GM18499 (cell line): ENCODE data around the gene ACVR1.
"Not testable (repeated sequence)": the region's sequence is repeated elsewhere in the genome, so short reads cannot be mapped to it uniquely, and the experiment has no call there.

Experiments used
- ATAC-seq: cut with Tn5 transposase; IDR thresholded peaks from one replicate; pipeline ENCODE4 v1.9.1; 2021; ENCODE audit warnings: moderate number of reproducible peaks; ENCODE audit not compliant: insufficient read depth, unreplicated experiment

The ACVR1 gene

GRCh38 chr2:157733263-157733662 lies 142.9 kb downstream of the ACVR1 start:
- no peak for ATAC-seq

DNA sequence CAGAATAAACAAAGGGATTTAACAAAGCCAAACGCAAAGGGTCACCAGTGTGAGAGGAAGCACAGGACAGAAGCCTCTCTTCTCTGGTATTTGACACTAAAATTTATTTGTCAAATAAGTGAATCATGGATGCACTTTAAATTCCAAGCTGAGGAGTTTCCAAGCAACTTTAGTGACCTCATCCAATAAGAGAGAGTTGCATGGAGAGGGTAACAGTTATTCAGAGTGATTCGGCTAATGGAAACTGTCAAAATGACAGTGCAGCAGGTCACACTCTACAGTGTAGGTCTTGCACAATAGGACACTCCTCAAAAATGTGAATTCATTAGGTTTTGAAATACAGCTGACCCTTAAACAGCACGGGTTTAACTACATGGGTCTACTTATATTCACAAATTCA lies 143.5 kb downstream of the ACVR1 start:
- no peak for ATAC-seq

GRCh38 chr2:157727693-157728092 lies 148.4 kb downstream of the ACVR1 start:
- no peak for ATAC-seq

GRCh38 chr2:157726946-157727345 lies 149.2 kb downstream of the ACVR1 start:
- ATAC-seq = no peak

DNA sequence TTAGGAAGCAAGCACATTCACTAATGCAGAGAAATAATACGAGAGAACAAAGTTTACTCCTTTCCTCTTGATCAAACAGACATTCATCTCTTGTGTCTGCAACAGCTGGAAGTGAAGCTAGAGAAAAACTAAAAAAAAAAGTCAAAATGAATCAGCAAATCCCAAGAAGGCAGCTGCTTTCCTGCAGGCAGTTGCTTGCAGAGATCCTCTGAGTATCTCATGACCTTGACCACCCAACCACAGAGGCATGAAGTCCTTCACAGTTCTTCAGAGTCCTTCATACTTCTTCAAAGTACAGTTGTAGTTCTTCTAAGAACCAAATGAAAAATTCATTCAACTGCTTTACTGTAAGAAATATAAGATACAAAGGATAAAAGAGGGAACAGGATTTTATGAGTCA lies 150.3 kb downstream of the ACVR1 start:
- ATAC-seq = no peak

DNA sequence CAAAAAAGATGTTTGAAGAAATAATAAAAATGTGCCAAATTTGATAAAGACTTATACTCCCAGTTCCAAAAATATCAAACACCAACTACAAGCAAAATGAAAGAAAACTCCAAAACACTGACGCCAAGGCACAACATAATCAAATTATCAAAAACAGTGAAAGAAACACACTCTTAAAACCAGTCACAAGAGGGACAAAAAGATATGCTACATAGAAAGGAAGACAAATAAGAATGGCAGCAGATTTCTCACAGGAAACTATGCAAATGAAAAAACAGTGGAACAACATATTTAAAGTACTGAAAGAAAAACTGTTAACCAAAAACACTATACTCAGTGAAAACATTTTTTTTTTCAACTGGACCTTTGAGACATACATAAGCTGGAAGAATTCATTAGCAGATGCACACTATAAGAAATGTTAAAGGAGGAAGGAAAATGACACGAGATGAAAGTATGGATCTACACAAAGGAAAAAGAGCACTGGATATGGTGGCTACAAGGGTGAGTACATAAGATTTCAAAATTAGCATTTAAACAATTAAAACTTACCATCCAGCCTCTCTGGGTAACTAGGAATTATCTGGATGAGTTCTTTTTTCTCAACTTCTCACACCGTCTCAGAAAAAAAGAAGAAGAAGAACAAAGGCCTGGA lies 153.4 kb downstream of the ACVR1 start:
- ATAC-seq = no peak

DNA sequence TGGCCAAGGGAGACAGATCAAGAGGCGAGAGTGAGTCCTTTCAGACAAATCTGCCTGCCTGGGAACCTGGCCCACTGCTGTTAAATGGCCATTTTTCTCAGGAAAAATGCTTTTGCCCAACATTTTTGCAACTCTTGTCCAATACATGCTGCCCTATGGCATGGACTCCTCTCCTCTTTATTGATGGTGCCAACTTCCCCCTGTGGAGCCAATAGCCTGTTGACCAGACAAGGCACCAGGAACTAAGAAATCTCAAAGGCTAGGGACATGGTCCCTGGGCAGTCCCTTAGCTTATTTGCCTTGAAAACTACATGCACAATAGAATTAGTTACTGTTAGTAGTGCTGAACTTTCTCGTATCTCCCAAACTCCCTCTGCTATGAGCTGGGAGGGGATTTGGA lies 155.6 kb downstream of the ACVR1 start:
- no peak for ATAC-seq

DNA sequence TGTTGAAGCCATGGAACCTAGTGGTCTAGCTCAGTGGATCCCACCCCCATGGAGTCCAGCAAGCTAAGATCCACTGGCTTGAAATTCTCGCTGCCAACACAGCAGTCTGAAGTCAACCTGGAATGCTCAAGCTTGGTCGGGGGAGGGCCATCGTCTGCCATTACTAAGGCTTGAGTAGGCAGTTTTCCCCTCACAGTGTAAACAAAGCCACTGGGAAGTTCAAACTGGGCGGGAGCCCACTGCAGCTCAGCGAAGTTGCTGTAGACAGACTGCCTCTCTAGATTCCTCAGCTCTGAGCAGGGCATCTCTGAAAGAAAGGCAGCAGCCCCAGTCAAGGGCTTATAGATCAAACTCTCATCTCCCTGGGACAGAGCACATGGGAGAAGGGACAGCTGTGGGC lies 171.5 kb downstream of the ACVR1 start:
- not testable (repeated sequence) for ATAC-seq

DNA sequence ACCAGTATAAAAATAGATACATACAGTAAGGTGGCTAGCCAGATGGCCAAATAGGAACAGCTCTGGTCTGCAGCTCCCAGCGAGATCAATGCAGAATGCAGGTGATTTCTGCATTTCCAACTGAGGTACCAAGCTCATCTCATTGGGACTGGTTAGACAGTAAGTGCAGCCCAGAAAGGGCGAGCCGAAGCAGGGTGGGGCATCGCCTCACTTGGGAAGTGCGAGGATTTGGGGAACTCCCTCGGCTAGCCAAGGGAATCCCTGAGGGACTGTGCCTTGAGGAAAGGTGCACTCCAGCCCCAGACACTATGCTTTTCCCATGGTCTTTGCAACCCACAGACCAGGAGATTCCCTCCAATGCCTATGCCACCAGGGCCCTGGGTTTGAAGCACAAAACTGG lies 172.0 kb downstream of the ACVR1 start:
- not testable (repeated sequence) for ATAC-seq

- ATAC-seq = no peak
These were observed 176.3 kb downstream of the ACVR1 start for GRCh38 chr2:157699806-157700205.

- no peak for ATAC-seq
These were observed 177.1 kb downstream of the ACVR1 start for GRCh38 chr2:157699009-157699408.

DNA sequence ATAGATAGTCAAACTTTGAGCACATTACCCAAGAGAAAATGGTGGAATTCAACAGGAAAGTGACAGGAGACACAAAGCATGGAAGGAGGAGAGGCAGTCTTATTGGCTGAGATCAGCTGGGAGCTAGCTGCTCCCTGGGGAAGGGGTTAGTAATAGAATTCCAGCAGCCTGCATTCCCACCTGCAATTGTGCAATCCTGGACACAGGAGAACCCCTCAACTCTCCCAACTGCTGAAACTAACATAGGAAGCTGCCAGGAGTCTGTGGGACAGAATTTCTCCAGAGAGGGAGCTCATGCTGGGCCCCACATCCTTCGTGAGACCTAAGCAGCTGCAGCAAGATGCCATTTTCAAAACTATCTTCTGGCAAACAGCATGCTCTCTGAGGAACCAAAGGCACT lies 177.7 kb downstream of the ACVR1 start:
- ATAC-seq = no peak

DNA sequence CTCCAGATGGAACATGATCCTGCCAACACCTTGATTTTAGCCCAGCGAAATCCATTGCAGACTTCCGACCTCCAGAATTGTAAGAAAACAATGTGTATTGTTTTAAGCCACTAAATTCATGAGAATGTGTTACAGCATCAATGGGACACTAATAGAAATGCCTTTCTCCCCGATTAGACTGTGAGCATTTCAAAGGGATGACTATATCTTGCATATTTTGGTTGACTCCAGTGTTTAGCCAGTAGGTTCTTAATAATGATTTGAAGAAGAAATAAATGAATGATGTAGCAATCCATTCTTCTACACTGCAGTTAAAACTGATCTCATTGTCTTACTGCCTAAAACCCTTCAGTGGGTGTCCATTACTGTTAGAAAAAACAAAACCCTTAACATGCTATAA lies 180.1 kb downstream of the ACVR1 start:
- no peak for ATAC-seq

- ATAC-seq = no peak
These were observed 183.4 kb downstream of the ACVR1 start for GRCh38 chr2:157692768-157693167.

GRCh38 chr2:157691695-157692094 lies 184.4 kb downstream of the ACVR1 start:
- no peak for ATAC-seq

DNA sequence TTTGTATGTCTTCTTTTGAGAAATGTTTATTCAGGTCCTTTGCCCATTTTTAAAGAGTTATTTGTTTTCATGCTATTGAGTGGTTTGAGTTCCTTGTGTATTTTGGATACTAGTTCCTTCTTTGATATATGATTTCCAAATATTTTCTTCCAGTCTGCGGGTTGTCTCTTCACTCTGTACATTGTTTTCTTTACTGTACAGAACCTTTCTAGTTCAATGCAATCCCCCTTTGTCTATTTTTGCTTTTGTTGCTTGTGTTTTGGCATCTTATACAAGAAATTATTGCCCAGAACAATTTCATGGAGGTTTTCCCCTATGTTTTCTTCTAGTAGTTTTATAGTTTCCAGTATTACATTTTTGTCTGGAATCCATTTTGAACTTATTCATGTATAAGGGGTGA lies 185.0 kb downstream of the ACVR1 start:
- no peak for ATAC-seq
